ENCODE results near the gene OTOR. TPM values are rescaled to one million over a fixed set of nuclear protein-coding genes. Genes with fewer than 3 reads are reported as not detected.
A peak's percentile ranks its signal among the peaks of the same experiment; 100 is the strongest.

Gene OTOR
- total and polyA plus RNA-seq, 2 of the 8 experiments (the other 6 are each of a cell fraction or from before 2014, with no cell fraction given) = not detected

DNA sequence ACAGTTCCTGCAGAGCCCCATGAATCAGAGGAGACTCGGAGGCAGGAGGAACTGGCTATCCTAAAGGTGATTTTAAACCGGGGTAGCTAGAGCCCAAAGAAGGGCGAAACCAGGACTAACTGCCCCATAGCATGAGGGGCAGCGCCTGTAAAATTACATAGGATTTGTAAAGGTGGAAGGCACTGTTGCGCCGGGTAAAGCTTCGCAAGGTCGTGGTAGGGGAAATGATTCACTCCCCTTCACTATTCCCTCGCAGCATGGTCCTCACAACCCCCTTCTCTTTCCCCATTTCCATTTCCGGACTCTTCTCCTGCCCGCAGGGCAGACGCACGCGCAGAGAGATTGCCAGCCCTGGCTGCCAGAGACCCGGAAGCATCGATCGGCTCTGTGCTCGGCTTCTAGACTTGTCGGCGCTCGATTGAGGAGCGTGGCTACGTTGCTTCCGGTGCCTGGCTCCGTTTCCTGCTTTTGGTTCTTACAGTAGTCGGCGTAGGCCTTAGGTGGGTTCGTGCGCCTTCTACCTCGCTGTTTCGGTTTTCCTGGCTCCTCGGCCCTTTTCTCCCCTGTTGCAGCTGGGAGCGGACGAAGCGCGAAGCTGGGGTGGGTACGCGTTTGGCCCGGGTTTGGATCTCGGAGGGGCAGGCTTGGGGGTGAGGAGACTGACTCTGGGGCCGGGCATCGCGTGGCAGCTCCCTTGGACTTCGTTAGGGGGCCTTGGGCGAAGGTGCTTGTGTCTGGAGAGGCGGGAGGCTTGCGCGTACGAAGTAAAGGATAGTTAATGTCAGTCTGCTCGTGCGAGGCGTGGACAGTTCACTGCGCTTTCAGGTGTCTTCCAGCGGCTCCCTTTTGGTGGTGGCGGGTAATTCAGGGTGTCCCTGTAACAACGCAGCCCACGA is 18.3 kb upstream of the OTOR start, which contains the start of gene SNRPB2 (continued):
- TF ChIP-seq CHD1 (IDR thresholded peaks at IDR 0.05; ENCODE audit: low read depth, low read length) = no peak
- TF ChIP-seq TAF7 (optimal IDR thresholded peaks at IDR 0.05; ENCODE audit: borderline replicate concordance, low read depth, low read length) = peak; percentile 73
- TF ChIP-seq SIX5 (IDR thresholded peaks at IDR 0.05; ENCODE audit: low read depth, low read length) = peak; percentile 53; the same call in 1 of the 2 replicates
- TF ChIP-seq JUND (IDR thresholded peaks at IDR 0.05; ENCODE audit: low read length) = no peak
- peak; percentile 62; the same call in 1 of the 2 replicates for TF ChIP-seq SP4 (IDR thresholded peaks at IDR 0.05; ENCODE audit: low read length)
- peak; percentile 95 for TF ChIP-seq TAF1 (IDR thresholded peaks at IDR 0.05; ENCODE audit: low read depth, low read length)
- TF ChIP-seq MAFK (IDR thresholded peaks at IDR 0.05; ENCODE audit: low read depth, low read length) = no peak
- TF ChIP-seq GABPA (IDR thresholded peaks at IDR 0.05; ENCODE audit: borderline replicate concordance, insufficient read depth, low read length) = peak; percentile 95
- TF ChIP-seq SIRT6 (IDR thresholded peaks at IDR 0.05; ENCODE audit: low read length) = no peak
- TF ChIP-seq TBP (IDR thresholded peaks at IDR 0.05; ENCODE audit: low read depth, low read length) = peak; percentile 85

Measured in H1 (cell line).